ENCODE data around the gene CEMIP2. TPM values are rescaled to one million over a fixed set of nuclear protein-coding genes. Genes with fewer than 3 reads are reported as not detected.
A peak's percentile ranks its signal among the peaks of the same experiment; 100 is the strongest.
"Not testable (repeated sequence)": the region's sequence is repeated elsewhere in the genome, so short reads cannot be mapped to it uniquely, and the experiment has no call there.

The CEMIP2 gene
- polyA plus RNA-seq, 3 donors = 11.6 to 58.7 (median 21.4) TPM

GRCh38 chr9:71692337-71692736 is 76.0 kb downstream of the CEMIP2 start:
- peak overlapping the region; percentile 73 to 95 (median 88) for H3K27ac Mint-ChIP-seq
- peaks cover 66 to 72% of the 10 kb centered on the region in 2 donors for H3K36me3 Mint-ChIP-seq
- 0% methylated on average over 1 of the region's 1 CpG for WGBS (ENCODE audit: insufficient coverage)
- H3K36me3 ChIP-seq (replicated peaks in 1 of 2; ENCODE audit: control insufficient read depth in 1 of 2, insufficient read depth in 2 of 2, low read length in 2 of 2) = peaks cover 20 to 63% of the 10 kb centered on the region in 2 donors
- no peaks in the 10 kb centered on the region for H3K79me2 ChIP-seq (ENCODE audit: insufficient read depth, low read length)
- no peaks in the 10 kb centered on the region for H3K27me3 Mint-ChIP-seq (ENCODE audit: low read depth in 3 of 3)
- peak; percentile 51 to 72 (median 62) for DNase-seq
- peaks cover 35 to 37% of the 10 kb centered on the region in 2 donors for H3K4me1 ChIP-seq (ENCODE audit: control insufficient read depth in 1 of 2, insufficient read depth in 2 of 2, low read length in 2 of 2)
- no peak overlapping the region for H3K9ac ChIP-seq (ENCODE audit: insufficient read depth, low read length, poor library complexity, severe bottlenecking)
- no peak overlapping the region for H2AFZ ChIP-seq (ENCODE audit: insufficient read depth, low read depth, low read length, poor library complexity, severe bottlenecking)
- peak overlapping the region; percentile 13 for H3K4me2 ChIP-seq (replicated peaks; ENCODE audit: extremely low read depth, low read length, poor library complexity, severe bottlenecking)
- no peaks in the 10 kb centered on the region for H3K27me3 ChIP-seq (ENCODE audit: control insufficient read depth in 2 of 2, insufficient read depth in 2 of 2, low read length in 2 of 2)
- H3K9me3 ChIP-seq (replicated peaks in 1 of 2; ENCODE audit: control insufficient read depth in 1 of 2, insufficient read depth in 1 of 2, low read length in 2 of 2) = no peaks in the 10 kb centered on the region
- H3K4me1 Mint-ChIP-seq = peaks cover 37% of the 10 kb centered on the region
- no peak for TF ChIP-seq CTCF (IDR thresholded peaks at IDR 0.05)
- H3K27ac ChIP-seq (ENCODE audit: low read depth in 1 of 2, low read length in 2 of 2) = peak overlapping the region; percentile 41 to 80
- intact Hi-C loops (cut with micrococcal nuclease) = no loop called here
- no peaks in the 10 kb centered on the region for H4K20me1 ChIP-seq (ENCODE audit: insufficient read depth, low read length)
- H3K4me3 ChIP-seq (replicated peaks in 1 of 3; ENCODE audit: low read depth in 2 of 3, low read length in 3 of 3) = no peak overlapping the region
- H3K9me3 Mint-ChIP-seq = no peaks in the 10 kb centered on the region
- H3K4me3 Mint-ChIP-seq = peak overlapping the region in 1 of 2 donors; percentile 13

- DNase-seq; H3K9me3 ChIP-seq (replicated peaks in 1 of 2; ENCODE audit: control insufficient read depth in 1 of 2, insufficient read depth in 1 of 2, low read length in 2 of 2); H2AFZ ChIP-seq (ENCODE audit: insufficient read depth, low read depth, low read length, poor library complexity, severe bottlenecking); H3K27me3 ChIP-seq (ENCODE audit: control insufficient read depth in 2 of 2, insufficient read depth in 2 of 2, low read length in 2 of 2); H3K4me2 ChIP-seq (replicated peaks; ENCODE audit: extremely low read depth, low read length, poor library complexity, severe bottlenecking); H3K79me2 ChIP-seq (ENCODE audit: insufficient read depth, low read length); H3K9me3 Mint-ChIP-seq; H3K4me3 Mint-ChIP-seq; H4K20me1 ChIP-seq (ENCODE audit: insufficient read depth, low read length); H3K27me3 Mint-ChIP-seq (ENCODE audit: low read depth in 3 of 3); intact Hi-C loops (cut with micrococcal nuclease); H3K9ac ChIP-seq (ENCODE audit: insufficient read depth, low read length, poor library complexity, severe bottlenecking): not testable (repeated sequence)
- peak overlapping the region; percentile 57 to 98 (median 92) for H3K27ac Mint-ChIP-seq
- H3K4me1 Mint-ChIP-seq = peaks cover 37% of the 10 kb centered on the region
- peak overlapping the region in 1 of 3 experiments; percentile 42 for H3K4me3 ChIP-seq (replicated peaks in 1 of 3; ENCODE audit: low read depth in 2 of 3, low read length in 3 of 3)
- peaks cover 14 to 61% of the 10 kb centered on the region in 2 donors for H3K36me3 ChIP-seq (replicated peaks in 1 of 2; ENCODE audit: control insufficient read depth in 1 of 2, insufficient read depth in 2 of 2, low read length in 2 of 2)
- peaks cover 35 to 37% of the 10 kb centered on the region in 2 donors for H3K4me1 ChIP-seq (ENCODE audit: control insufficient read depth in 1 of 2, insufficient read depth in 2 of 2, low read length in 2 of 2)
- H3K27ac ChIP-seq (ENCODE audit: low read depth in 1 of 2, low read length in 2 of 2) = peak overlapping the region; percentile 29 to 80
- peaks cover 63 to 70% of the 10 kb centered on the region in 2 donors for H3K36me3 Mint-ChIP-seq
Measured at GRCh38 chr9:71691576-71691975, 76.7 kb downstream of the CEMIP2 start.
